Measurements from ENCODE around the gene INCA1. TPM values are rescaled to one million over a fixed set of nuclear protein-coding genes. Genes with fewer than 3 reads are reported as not detected.
A peak's percentile ranks its signal among the peaks of the same experiment; 100 is the strongest.

The INCA1 gene
- total and polyA plus RNA-seq, 5 experiments from 2014 or later: 0.23 to 0.26 TPM; not detected in 3

GRCh38 chr17:5003214-5003867, 6.0 kb upstream of the INCA1 start:
- Mint-ChIP-seq H3K9me3 (no peaks in the 10 kb centered on the region), H3K36me3 (peaks cover 11 to 61% (median 17%) of the 10 kb centered on the region in 3 donors), H3K4me3 (no peak overlapping the region), H3K27ac (peak overlapping the region in 1 of 10 donors; percentile 21), H3K27me3 (no peaks in the 10 kb centered on the region), H3K4me1 (peaks cover 10 to 21% (median 16%) of the 10 kb centered on the region in 4 donors)
- POLR2A ChIA-PET: interaction anchor here (0.9 kb wide), 1 partner anchor 104 kb away, joined by 3 read pairs; no protein-coding TSS in a partner anchor
- DNase-seq (no peak), ATAC-seq (no peak)

- Mint-ChIP-seq H3K4me3 (no peak overlapping the region), H3K36me3 (peaks cover 11 to 53% (median 17%) of the 10 kb centered on the region in 3 donors), H3K27me3 (no peaks in the 10 kb centered on the region), H3K27ac (no peak overlapping the region), H3K9me3 (no peaks in the 10 kb centered on the region), H3K4me1 (peaks cover 10 to 22% (median 16%) of the 10 kb centered on the region in 4 donors)
- ATAC-seq (no peak), DNase-seq (no peak)
- POLR2A ChIA-PET: interaction anchor here (0.8 kb wide), 1 partner anchor 14 kb away, joined by 4 read pairs; the partner anchor contains the start of gene CAMTA2
Observed at GRCh38 chr17:5002121-5002788, 4.9 kb upstream of the INCA1 start.

- ATAC-seq (no peak), DNase-seq (no peak)
- peaks cover 17 to 29% (median 19%) of the 10 kb centered on the region in 4 donors for H3K4me1 Mint-ChIP-seq
- POLR2A ChIA-PET: no interaction called here
- peak overlapping the region in 3 of 10 donors; percentile 14 to 87 (median 44) for H3K27ac Mint-ChIP-seq
- peaks cover 8 to 41% (median 13%) of the 10 kb centered on the region in 3 donors for H3K36me3 Mint-ChIP-seq
- peak overlapping the region in 2 of 10 donors; percentile 18 to 61 for H3K4me3 Mint-ChIP-seq
- no peaks in the 10 kb centered on the region for H3K27me3 Mint-ChIP-seq
- no peaks in the 10 kb centered on the region for H3K9me3 Mint-ChIP-seq
Observed at GRCh38 chr17:5000237-5000639, 2.9 kb upstream of the INCA1 start.

- Mint-ChIP-seq H3K27ac (peak overlapping the region in 9 of 10 donors; percentile 6 to 87 (median 73)), H3K36me3 (peaks cover 5 to 34% (median 11%) of the 10 kb centered on the region in 3 donors), H3K4me1 (peaks cover 17 to 29% (median 20%) of the 10 kb centered on the region in 4 donors), H3K4me3 (peak overlapping the region; percentile 53 to 89 (median 80)), H3K9me3 (no peaks in the 10 kb centered on the region), H3K27me3 (no peaks in the 10 kb centered on the region)
- POLR2A ChIA-PET: interaction anchor here (3.2 kb wide), 1 partner anchor 52 kb away, joined by 21 read pairs; the partner anchor contains the start of gene PFN1
- ATAC-seq (no peak), DNase-seq (no peak)
Observed at GRCh38 chr17:4999430-5000093, 2.2 kb upstream of the INCA1 start.

GRCh38 chr17:4998732-4999429, 1.6 kb upstream of the INCA1 start:
- POLR2A ChIA-PET: interaction anchor here (0.7 to 3.2 kb wide), 6 partner anchors 10 to 51 kb away, joined by 3 to 26 read pairs (median 12); partner anchors contain the start of genes CAMTA2, PFN1 and SPAG7
- peaks cover 2 to 27% (median 5%) of the 10 kb centered on the region in 3 donors for H3K36me3 Mint-ChIP-seq
- peak overlapping the region; percentile 70 to 89 (median 80) for H3K4me3 Mint-ChIP-seq
- peak overlapping the region in 9 of 10 donors; percentile 17 to 87 (median 79) for H3K27ac Mint-ChIP-seq
- DNase-seq (peak in 2 of 10 donors; percentile 9 to 12), ATAC-seq (peak in 1 of 2 donors; percentile 30)
- H3K9me3 Mint-ChIP-seq: no peaks in the 10 kb centered on the region
- peaks cover 17 to 29% (median 20%) of the 10 kb centered on the region in 4 donors for H3K4me1 Mint-ChIP-seq
- no peaks in the 10 kb centered on the region for H3K27me3 Mint-ChIP-seq

- H3K4me1 Mint-ChIP-seq: peaks cover 17 to 29% (median 20%) of the 10 kb centered on the region in 4 donors
- ATAC-seq (peak in 1 of 2 donors; percentile 3), DNase-seq (peak in 1 of 10 donors; percentile 7)
- H3K36me3 Mint-ChIP-seq: peaks cover 0 to 20% (median 5%) of the 10 kb centered on the region in 3 donors
- peak overlapping the region; percentile 70 to 89 (median 80) for H3K4me3 Mint-ChIP-seq
- no peaks in the 10 kb centered on the region for H3K9me3 Mint-ChIP-seq
- POLR2A ChIA-PET: interaction anchor here (0.6 to 3.2 kb wide), 17 partner anchors 9 to 290 kb away, joined by 3 to 26 read pairs (median 4); partner anchors contain the start of genes C17orf107, CAMTA2, PFN1 and RNF167
- H3K27ac Mint-ChIP-seq: peak overlapping the region in 4 of 10 donors; percentile 46 to 87 (median 79)
- no peaks in the 10 kb centered on the region for H3K27me3 Mint-ChIP-seq
Observed at GRCh38 chr17:4998027-4998731, 857 bp upstream of the INCA1 start.

GRCh38 chr17:4994081-4994595, 3.2 kb downstream of the INCA1 start:
- ATAC-seq (no peak), DNase-seq (no peak)
- Mint-ChIP-seq H3K4me3 (no peak overlapping the region), H3K27ac (no peak overlapping the region), H3K9me3 (no peaks in the 10 kb centered on the region), H3K36me3 (no peaks in the 10 kb centered on the region), H3K27me3 (no peaks in the 10 kb centered on the region), H3K4me1 (peaks cover 20 to 28% (median 22%) of the 10 kb centered on the region in 4 donors)
- POLR2A ChIA-PET: interaction anchor here (0.6 to 1.6 kb wide), 2 partner anchors 26 to 664 kb away, joined by 3 to 6 read pairs; partner anchors contain the start of gene SPAG7

GRCh38 chr17:4987767-4988567, 9.4 kb downstream of the INCA1 start:
- H3K4me1 Mint-ChIP-seq: peaks cover 30 to 49% (median 40%) of the 10 kb centered on the region in 4 donors
- no peaks in the 10 kb centered on the region for H3K9me3 Mint-ChIP-seq
- H3K27ac Mint-ChIP-seq: peak overlapping the region; percentile 85 to 97 (median 95)
- POLR2A ChIA-PET: interaction anchor here (0.6 to 5.7 kb wide), 15 partner anchors 10 to 198 kb away, joined by 3 to 42 read pairs (median 4); partner anchors contain the start of genes C17orf107, CHRNE, INCA1 and KIF1C
- H3K4me3 Mint-ChIP-seq: peak overlapping the region; percentile 83 to 97 (median 91)
- H3K36me3 Mint-ChIP-seq: peaks cover 0 to 19% (median 0%) of the 10 kb centered on the region in 3 donors
- ATAC-seq (peak; percentile 21 to 25), DNase-seq (peak in 2 of 10 donors; percentile 10)
- H3K27me3 Mint-ChIP-seq: no peaks in the 10 kb centered on the region

GRCh38 chr17:4986951-4987766, 10.2 kb downstream of the INCA1 start, which contains the start of gene CAMTA2:
TSS of gene CAMTA2 (minus strand) at chr17:4987675. CDS start at chr17:4986222, 1,453 bp downstream.
- DNase-seq (peak; percentile 81 to 93 (median 84)), ATAC-seq (peak; percentile 89)
- peaks cover 0 to 27% (median 0%) of the 10 kb centered on the region in 3 donors for H3K36me3 Mint-ChIP-seq
- no peaks in the 10 kb centered on the region for H3K27me3 Mint-ChIP-seq
- H3K4me1 Mint-ChIP-seq: peaks cover 30 to 49% (median 42%) of the 10 kb centered on the region in 4 donors
- POLR2A ChIA-PET: interaction anchor here (0.6 to 5.7 kb wide), 18 partner anchors 8 to 197 kb away, joined by 3 to 42 read pairs (median 4); partner anchors contain the start of genes CHRNE, INCA1, KIF1C and PFN1
- H3K27ac Mint-ChIP-seq: peak within 1 kb of the TSS; percentile 85 to 97 (median 95)
- no peaks in the 10 kb centered on the region for H3K9me3 Mint-ChIP-seq
- peak within 1 kb of the TSS; percentile 83 to 97 (median 91) for H3K4me3 Mint-ChIP-seq
